Retinal pigment epithelial cell (primary cell): ENCODE results near the gene ELP4.
"Not testable (repeated sequence)": the region's sequence is repeated elsewhere in the genome, so short reads cannot be mapped to it uniquely, and the experiment has no call there.

ENCODE experiments used
- DNase-seq: peaks from one replicate; pipeline ENCODE4 v3.0.0-alpha.2; 2010; ENCODE audit warnings: low read depth
- H3K4me3 ChIP-seq: 2 replicates; pipeline ENCODE4 v1.5.1; 2011; ENCODE audit warnings: mild to moderate bottlenecking, low read length, control low read depth, moderate library complexity
- CTCF ChIP-seq: conservative IDR thresholded peaks from 2 replicates; pipeline ENCODE4 v1.5.1; 2011; ENCODE audit warnings: low read depth, low read length, control low read depth, inconsistent platforms

The ELP4 gene

GRCh38 chr11:31535479-31535878 lies 25.9 kb downstream of the ELP4 start:
- no peak overlapping the region for H3K4me3 ChIP-seq
- TF ChIP-seq CTCF, result no peak
- no peak for DNase-seq

GRCh38 chr11:31542862-31543261 lies 33.3 kb downstream of the ELP4 start:
- TF ChIP-seq CTCF, result no peak
- no peak for DNase-seq
- no peak overlapping the region for H3K4me3 ChIP-seq

GRCh38 chr11:31555938-31556337 lies 46.4 kb downstream of the ELP4 start:
- no peak for DNase-seq
- H3K4me3 ChIP-seq, result no peak overlapping the region
- TF ChIP-seq CTCF, result no peak

- H3K4me3 ChIP-seq, result no peak overlapping the region
- no peak for TF ChIP-seq CTCF
- DNase-seq, result no peak
These were observed 48.4 kb downstream of the ELP4 start for GRCh38 chr11:31558001-31558400.

GRCh38 chr11:31560842-31561476 lies 51.4 kb downstream of the ELP4 start:
- TF ChIP-seq CTCF, result no peak
- no peak for DNase-seq
- H3K4me3 ChIP-seq, result no peak overlapping the region

- DNase-seq, H3K4me3 ChIP-seq: not testable (repeated sequence)
These were observed 55.0 kb downstream of the ELP4 start for GRCh38 chr11:31564517-31564916.

- not testable (repeated sequence) for H3K4me3 ChIP-seq, DNase-seq
These were observed 64.6 kb downstream of the ELP4 start for GRCh38 chr11:31574133-31574532.

- not testable (repeated sequence) for H3K4me3 ChIP-seq, DNase-seq
These were observed 66.2 kb downstream of the ELP4 start for GRCh38 chr11:31575764-31576163.

GRCh38 chr11:31579412-31579811 lies 69.8 kb downstream of the ELP4 start:
- not testable (repeated sequence) for H3K4me3 ChIP-seq, DNase-seq
